ENCODE data around the gene KCNH2. TPM values are rescaled to one million over a fixed set of nuclear protein-coding genes. Genes with fewer than 3 reads are reported as not detected.

Gene KCNH2
- total and polyA plus RNA-seq, 2 of the 8 experiments (the other 6 are each of a cell fraction or from before 2014, with no cell fraction given): 8.0 to 15.0 TPM

GRCh38 chr7:151025924-151026671, 48.0 kb upstream of the KCNH2 start (continued):
- TF ChIP-seq SP1 (IDR thresholded peaks at IDR 0.05; ENCODE audit: low read depth, low read length) (no peak), POU5F1 (IDR thresholded peaks at IDR 0.05; ENCODE audit: low read depth, low read length) (no peak), HDAC6 (IDR thresholded peaks at IDR 0.05; ENCODE audit: low read depth, low read length) (no peak), RAD21 (IDR thresholded peaks at IDR 0.05 in 1 of 2, conservative IDR thresholded peaks at IDR 0.05 in 1 of 2; ENCODE audit: low read depth in 2 of 2, low read length in 2 of 2) (no peak), CBX5 (IDR thresholded peaks at IDR 0.05; ENCODE audit: low read depth, low read length) (no peak)

Data from H1 (cell line).